Measurements from ENCODE around the gene MYBPC1. TPM values are rescaled to one million over a fixed set of nuclear protein-coding genes. Genes with fewer than 3 reads are reported as not detected.

The MYBPC1 gene
- total RNA-seq, 1 experiment from 2014 or later, result not detected

GRCh38 chr12:101570047-101570446 is 24.7 kb upstream of the MYBPC1 start:
- Histone ChIP-seq H3K27me3 (ENCODE audit: insufficient read depth, low read length) (no peaks in the 10 kb centered on the region), H3T11ph (ENCODE audit: low read length) (no peak overlapping the region), H2BK5ac (ENCODE audit: insufficient read length, low read length) (no peak overlapping the region), H2AFZ (ENCODE audit: low read length) (no peak overlapping the region), H4K91ac (ENCODE audit: insufficient read length, low read depth, low read length) (no peak overlapping the region), H2AK5ac (ENCODE audit: insufficient read length, low read length) (no peak overlapping the region), H2BK15ac (ENCODE audit: low read depth, low read length) (no peak overlapping the region), H3K79me1 (ENCODE audit: insufficient read depth, low read depth, low read length, poor library complexity, severe bottlenecking) (no peaks in the 10 kb centered on the region), H2BK20ac (ENCODE audit: low read depth, low read length, poor library complexity, severe bottlenecking) (no peak overlapping the region), H3K18ac (ENCODE audit: insufficient read length, low read depth, low read length) (no peak overlapping the region), H3K14ac (ENCODE audit: insufficient read depth, low read length) (no peak overlapping the region), H3K4ac (ENCODE audit: low read depth, low read length) (no peak overlapping the region), H3K9me3 (ENCODE audit: control insufficient read depth, low read depth, low read length) (no peaks in the 10 kb centered on the region), H4K20me1 (ENCODE audit: control insufficient read depth, insufficient read depth, insufficient read length) (no peaks in the 10 kb centered on the region), H3K56ac (ENCODE audit: insufficient read length, low read depth, low read length) (no peak overlapping the region), H4K8ac (replicated peaks; ENCODE audit: insufficient read length, low read depth, low read length) (no peak overlapping the region), H4K5ac (ENCODE audit: insufficient read length, low read depth, low read length) (no peak overlapping the region), H3K79me2 (ENCODE audit: insufficient read depth, low read length) (no peaks in the 10 kb centered on the region), H2BK12ac (ENCODE audit: insufficient read length, low read depth, low read length) (no peak overlapping the region), H3K27ac (ENCODE audit: insufficient read length, low read depth, low read length) (no peak overlapping the region), H3K23ac (ENCODE audit: insufficient read length, low read depth, low read length) (no peak overlapping the region), H3K4me2 (ENCODE audit: insufficient read depth, insufficient read length, low read length) (no peak overlapping the region), H3K4me1 (ENCODE audit: insufficient read depth, low read length) (peaks cover 12% of the 10 kb centered on the region; the same call in 1 of the 2 replicates), H3K23me2 (ENCODE audit: insufficient read length, low read depth, low read length, poor library complexity, severe bottlenecking) (no peaks in the 10 kb centered on the region), H3K9ac (ENCODE audit: extremely low read depth, insufficient read length, low read length) (no peak overlapping the region), H2BK120ac (ENCODE audit: low read depth, low read length, poor library complexity, severe bottlenecking) (no peak overlapping the region)
- TF ChIP-seq CTCF (conservative IDR thresholded peaks at IDR 0.05), result peak; percentile 40; the same call in 2 of the 3 replicates
- no CpG with 5 or more reads among the region's 2 CpGs for WGBS (ENCODE audit: extremely low coverage, insufficient read length, low lambda C conversion rate)
- Mint-ChIP-seq H3K4me1 (peaks cover 33 to 35% of the 10 kb centered on the region in 2 experiments), H3K9me3 (no peaks in the 10 kb centered on the region), H3K27ac (no peak overlapping the region), H3K4me3 (no peak overlapping the region), H3K36me3 (ENCODE audit: insufficient read depth in 1 of 3, low read depth in 3 of 3) (no peaks in the 10 kb centered on the region; a peak in 1 of 7 replicates), H3K27me3 (ENCODE audit: low read depth) (no peaks in the 10 kb centered on the region)
- DNase-seq, result no peak
